ENCODE data around the gene C3orf20.

C3orf20 gene

DNA sequence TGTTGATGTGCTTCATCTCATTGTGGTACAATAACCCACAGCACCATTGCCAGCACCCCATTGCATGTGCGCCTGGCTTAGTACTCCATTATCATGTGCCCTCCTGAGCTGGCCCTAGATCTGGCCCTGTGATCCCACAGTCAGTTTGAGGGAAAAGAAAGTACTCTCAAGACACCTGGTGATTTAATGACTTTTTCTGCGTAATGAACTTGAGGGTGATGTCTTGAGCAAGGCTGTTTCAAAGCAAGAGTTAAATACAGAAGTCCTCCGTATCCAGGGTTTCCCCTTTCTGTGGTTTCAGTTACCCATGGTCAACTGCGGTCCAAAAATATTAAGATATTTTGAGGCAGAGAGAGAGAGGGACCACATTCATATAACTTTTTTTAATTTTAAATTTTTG is 16.3 kb downstream of the C3orf20 start:
- Histone ChIP-seq H3K27ac (ENCODE audit: insufficient read depth in 1 of 2, low read depth in 1 of 2, low read length in 2 of 2, poor library complexity in 1 of 2, severe bottlenecking in 2 of 2) (no peak overlapping the region), H3K27me3 (replicated peaks in 2 of 5; ENCODE audit: control insufficient read depth in 4 of 5, insufficient read depth in 5 of 5, low read length in 4 of 5) (no peaks in the 10 kb centered on the region), H3K36me3 (ENCODE audit: control insufficient read depth in 4 of 4, insufficient read depth in 4 of 4, low read length in 3 of 4) (no peaks in the 10 kb centered on the region), H3K4me1 (ENCODE audit: control extremely low read depth in 1 of 4, control insufficient read depth in 4 of 4, insufficient read depth in 4 of 4, low read length in 3 of 4) (peaks cover 20 to 50% (median 39%) of the 10 kb centered on the region in 4 experiments), H3K9me3 (ENCODE audit: control extremely low read depth in 1 of 5, control insufficient read depth in 4 of 5, insufficient read depth in 2 of 5, low read depth in 1 of 5, low read length in 4 of 5) (peaks cover 0 to 3% (median 0%) of the 10 kb centered on the region in 5 experiments), H3K4me3 (ENCODE audit: control insufficient read depth in 1 of 7, extremely low read depth in 1 of 7, insufficient read depth in 4 of 7, low read depth in 2 of 7, low read length in 6 of 7) (no peak overlapping the region)
- POLR2A ChIA-PET: no interaction called here
- peak; percentile 41 to 79 (median 78) for DNase-seq
- WGBS (ENCODE audit: insufficient coverage): 20% methylated on average over 1 of the region's 4 CpGs
- CTCF ChIA-PET: interaction anchor here (0.8 to 2.1 kb wide), 6 partner anchors 10 to 90 kb away, joined by 3 to 7 read pairs (median 4); no protein-coding TSS in a partner anchor

DNA sequence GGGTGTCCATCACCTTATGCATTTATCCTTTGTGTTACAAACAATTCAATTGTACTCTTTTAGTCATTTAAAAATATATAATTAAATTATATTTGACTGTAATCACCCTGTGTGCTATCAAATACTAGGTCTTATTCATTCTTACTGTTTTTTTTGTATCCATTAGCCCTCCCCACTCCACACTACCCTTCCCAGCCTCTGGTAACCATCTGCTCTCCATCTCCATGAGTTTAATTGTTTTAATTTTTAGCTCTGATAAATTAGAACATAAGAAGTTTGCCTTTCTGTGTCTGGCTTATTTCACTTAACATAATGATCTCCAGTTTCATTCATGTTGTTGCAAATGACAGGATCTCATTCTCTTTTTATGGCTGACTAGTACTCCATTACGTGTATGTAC is 16.8 kb downstream of the C3orf20 start:
- ChIA-PET POLR2A (no interaction called here), CTCF (interaction anchor here (0.8 to 2.1 kb wide), 4 partner anchors 10 to 90 kb away, joined by 4 to 7 read pairs (median 5); no protein-coding TSS in a partner anchor)
- Histone ChIP-seq H3K9me3 (ENCODE audit: control extremely low read depth in 1 of 5, control insufficient read depth in 4 of 5, insufficient read depth in 2 of 5, low read depth in 1 of 5, low read length in 4 of 5) (peaks cover 0 to 3% (median 0%) of the 10 kb centered on the region in 5 experiments), H3K27me3 (replicated peaks in 2 of 5; ENCODE audit: control insufficient read depth in 4 of 5, insufficient read depth in 5 of 5, low read length in 4 of 5) (no peaks in the 10 kb centered on the region), H3K4me3 (ENCODE audit: control insufficient read depth in 1 of 7, extremely low read depth in 1 of 7, insufficient read depth in 4 of 7, low read depth in 2 of 7, low read length in 6 of 7) (no peak overlapping the region), H3K27ac (ENCODE audit: insufficient read depth in 1 of 2, low read depth in 1 of 2, low read length in 2 of 2, poor library complexity in 1 of 2, severe bottlenecking in 2 of 2) (no peak overlapping the region), H3K36me3 (ENCODE audit: control insufficient read depth in 4 of 4, insufficient read depth in 4 of 4, low read length in 3 of 4) (no peaks in the 10 kb centered on the region), H3K4me1 (ENCODE audit: control extremely low read depth in 1 of 4, control insufficient read depth in 4 of 4, insufficient read depth in 4 of 4, low read length in 3 of 4) (peaks cover 20 to 46% (median 37%) of the 10 kb centered on the region in 4 experiments)
- WGBS (ENCODE audit: insufficient coverage): no CpG with 5 or more reads among the region's 1 CpG
- DNase-seq: peak in 1 of 3 donors; percentile 8

- POLR2A ChIA-PET: no interaction called here
- Histone ChIP-seq H3K27ac (ENCODE audit: insufficient read depth in 1 of 2, low read depth in 1 of 2, low read length in 2 of 2, poor library complexity in 1 of 2, severe bottlenecking in 2 of 2) (no peak overlapping the region), H3K9me3 (ENCODE audit: control extremely low read depth in 1 of 5, control insufficient read depth in 4 of 5, insufficient read depth in 2 of 5, low read depth in 1 of 5, low read length in 4 of 5) (no peaks in the 10 kb centered on the region), H3K4me3 (ENCODE audit: control insufficient read depth in 1 of 7, extremely low read depth in 1 of 7, insufficient read depth in 4 of 7, low read depth in 2 of 7, low read length in 6 of 7) (no peak overlapping the region), H3K36me3 (ENCODE audit: control insufficient read depth in 4 of 4, insufficient read depth in 4 of 4, low read length in 3 of 4) (no peaks in the 10 kb centered on the region), H3K4me1 (ENCODE audit: control extremely low read depth in 1 of 4, control insufficient read depth in 4 of 4, insufficient read depth in 4 of 4, low read length in 3 of 4) (no peaks in the 10 kb centered on the region), H3K27me3 (replicated peaks in 2 of 5; ENCODE audit: control insufficient read depth in 4 of 5, insufficient read depth in 5 of 5, low read length in 4 of 5) (no peaks in the 10 kb centered on the region)
- CTCF ChIA-PET: interaction anchor here (0.5 kb wide), 1 partner anchor 1747 kb away, joined by 5 read pairs; no protein-coding TSS in a partner anchor
- DNase-seq: no peak
- WGBS (ENCODE audit: insufficient coverage): no CpG with 5 or more reads among the region's 1 CpG
Measured at GRCh38 chr3:14698601-14699244, 23.8 kb downstream of the C3orf20 start.

GRCh38 chr3:14699643-14700042 is 24.7 kb downstream of the C3orf20 start:
- Histone ChIP-seq H3K4me3 (ENCODE audit: control insufficient read depth in 1 of 7, extremely low read depth in 1 of 7, insufficient read depth in 4 of 7, low read depth in 2 of 7, low read length in 6 of 7) (no peak overlapping the region), H3K4me1 (ENCODE audit: control extremely low read depth in 1 of 4, control insufficient read depth in 4 of 4, insufficient read depth in 4 of 4, low read length in 3 of 4) (no peaks in the 10 kb centered on the region), H3K27ac (ENCODE audit: insufficient read depth in 1 of 2, low read depth in 1 of 2, low read length in 2 of 2, poor library complexity in 1 of 2, severe bottlenecking in 2 of 2) (no peak overlapping the region), H3K36me3 (ENCODE audit: control insufficient read depth in 4 of 4, insufficient read depth in 4 of 4, low read length in 3 of 4) (no peaks in the 10 kb centered on the region), H3K27me3 (replicated peaks in 2 of 5; ENCODE audit: control insufficient read depth in 4 of 5, insufficient read depth in 5 of 5, low read length in 4 of 5) (no peaks in the 10 kb centered on the region), H3K9me3 (ENCODE audit: control extremely low read depth in 1 of 5, control insufficient read depth in 4 of 5, insufficient read depth in 2 of 5, low read depth in 1 of 5, low read length in 4 of 5) (no peaks in the 10 kb centered on the region)
- CTCF ChIA-PET: no interaction called here
- DNase-seq: no peak
- 100% methylated on average over 1 of the region's 1 CpG for WGBS (ENCODE audit: insufficient coverage)
- POLR2A ChIA-PET: no interaction called here

DNA sequence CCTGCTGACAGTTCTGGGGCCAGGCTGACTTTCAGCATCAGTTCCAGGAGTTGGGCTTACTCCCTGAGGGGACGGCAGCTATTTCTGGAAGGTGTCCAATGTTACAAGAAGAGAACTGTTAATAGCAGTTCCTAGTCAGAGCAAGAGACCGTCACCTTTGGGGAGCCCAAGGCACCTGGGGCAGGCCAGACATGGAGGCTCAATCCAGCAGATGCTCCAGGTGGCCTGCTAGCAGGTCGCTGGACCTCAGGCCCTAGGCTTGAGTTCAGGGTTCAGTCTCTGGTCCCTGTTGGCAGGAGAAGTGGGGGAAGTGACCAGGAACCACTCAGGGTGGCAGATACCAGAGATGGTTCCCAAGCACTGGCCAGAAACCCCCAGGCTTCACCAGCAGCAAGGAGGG is 25.9 kb downstream of the C3orf20 start:
- CTCF ChIA-PET: no interaction called here
- Histone ChIP-seq H3K27ac (ENCODE audit: insufficient read depth in 1 of 2, low read depth in 1 of 2, low read length in 2 of 2, poor library complexity in 1 of 2, severe bottlenecking in 2 of 2) (no peak overlapping the region), H3K4me1 (ENCODE audit: control extremely low read depth in 1 of 4, control insufficient read depth in 4 of 4, insufficient read depth in 4 of 4, low read length in 3 of 4) (no peaks in the 10 kb centered on the region), H3K36me3 (ENCODE audit: control insufficient read depth in 4 of 4, insufficient read depth in 4 of 4, low read length in 3 of 4) (no peaks in the 10 kb centered on the region), H3K27me3 (replicated peaks in 2 of 5; ENCODE audit: control insufficient read depth in 4 of 5, insufficient read depth in 5 of 5, low read length in 4 of 5) (no peaks in the 10 kb centered on the region), H3K9me3 (ENCODE audit: control extremely low read depth in 1 of 5, control insufficient read depth in 4 of 5, insufficient read depth in 2 of 5, low read depth in 1 of 5, low read length in 4 of 5) (no peaks in the 10 kb centered on the region), H3K4me3 (ENCODE audit: control insufficient read depth in 1 of 7, extremely low read depth in 1 of 7, insufficient read depth in 4 of 7, low read depth in 2 of 7, low read length in 6 of 7) (no peak overlapping the region)
- DNase-seq: no peak
- 92% methylated on average over 2 of the region's 3 CpGs for WGBS (ENCODE audit: insufficient coverage)
- POLR2A ChIA-PET: no interaction called here

DNA sequence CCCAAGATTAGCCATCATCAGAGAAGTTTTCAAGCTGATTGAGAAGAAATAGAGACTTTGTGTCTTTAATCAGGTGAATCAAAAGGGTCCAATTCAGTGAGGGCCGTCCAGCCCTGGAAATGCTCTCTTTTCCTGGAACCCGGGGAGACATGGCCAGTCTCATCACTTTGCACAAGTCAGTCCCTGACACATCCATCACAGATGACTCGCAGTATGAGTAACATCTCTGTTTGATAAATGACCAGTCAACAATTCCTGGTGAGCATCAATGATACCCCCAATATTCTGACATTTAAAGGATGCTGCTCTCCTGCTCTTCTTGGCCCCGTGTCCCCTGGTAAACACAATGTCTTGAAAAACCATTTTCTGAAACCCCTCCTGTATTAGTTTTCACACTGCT is 26.7 kb downstream of the C3orf20 start:
- POLR2A ChIA-PET: interaction anchor here (0.6 kb wide), 1 partner anchor 250 kb away, joined by 3 read pairs; no protein-coding TSS in a partner anchor
- Histone ChIP-seq H3K9me3 (ENCODE audit: control extremely low read depth in 1 of 5, control insufficient read depth in 4 of 5, insufficient read depth in 2 of 5, low read depth in 1 of 5, low read length in 4 of 5) (no peaks in the 10 kb centered on the region), H3K4me1 (ENCODE audit: control extremely low read depth in 1 of 4, control insufficient read depth in 4 of 4, insufficient read depth in 4 of 4, low read length in 3 of 4) (no peaks in the 10 kb centered on the region), H3K36me3 (ENCODE audit: control insufficient read depth in 4 of 4, insufficient read depth in 4 of 4, low read length in 3 of 4) (no peaks in the 10 kb centered on the region), H3K4me3 (ENCODE audit: control insufficient read depth in 1 of 7, extremely low read depth in 1 of 7, insufficient read depth in 4 of 7, low read depth in 2 of 7, low read length in 6 of 7) (no peak overlapping the region), H3K27ac (ENCODE audit: insufficient read depth in 1 of 2, low read depth in 1 of 2, low read length in 2 of 2, poor library complexity in 1 of 2, severe bottlenecking in 2 of 2) (no peak overlapping the region), H3K27me3 (replicated peaks in 2 of 5; ENCODE audit: control insufficient read depth in 4 of 5, insufficient read depth in 5 of 5, low read length in 4 of 5) (no peaks in the 10 kb centered on the region)
- DNase-seq: no peak
- WGBS (ENCODE audit: insufficient coverage): 89% methylated on average over 4 of the region's 4 CpGs
- CTCF ChIA-PET: no interaction called here

DNA sequence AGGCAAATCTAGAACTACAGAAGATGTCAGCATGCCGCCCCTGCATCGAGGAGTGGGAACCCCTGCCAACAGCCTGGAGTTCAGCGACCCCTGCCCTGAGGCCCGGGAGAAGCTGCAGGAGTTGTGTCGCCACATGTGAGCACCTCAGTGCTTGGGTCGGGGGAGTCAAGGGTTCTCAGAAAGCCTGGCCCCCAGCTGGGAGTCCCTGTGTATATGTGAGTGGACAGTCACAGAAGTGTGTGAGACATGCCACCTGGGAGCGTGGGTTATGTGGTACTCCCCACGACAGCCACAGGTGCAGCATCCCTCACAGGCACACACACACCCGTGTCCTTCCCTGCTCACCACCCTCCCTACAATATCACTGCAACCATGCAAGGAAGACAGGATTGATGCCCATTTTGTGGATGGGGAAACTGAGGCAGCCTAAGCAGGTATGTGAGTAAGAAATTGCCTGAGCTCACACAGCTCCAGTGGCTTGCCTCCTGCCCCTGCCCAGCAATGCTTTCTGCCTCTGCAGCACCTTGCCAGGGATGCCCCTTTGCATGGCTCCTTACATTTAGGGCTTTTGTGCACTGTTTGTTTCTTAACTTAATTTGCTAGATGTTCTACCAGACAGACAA is 28.3 kb downstream of the C3orf20 start:
- Histone ChIP-seq H3K27me3 (replicated peaks in 2 of 5; ENCODE audit: control insufficient read depth in 4 of 5, insufficient read depth in 5 of 5, low read length in 4 of 5) (no peaks in the 10 kb centered on the region), H3K36me3 (ENCODE audit: control insufficient read depth in 4 of 4, insufficient read depth in 4 of 4, low read length in 3 of 4) (no peaks in the 10 kb centered on the region), H3K9me3 (ENCODE audit: control extremely low read depth in 1 of 5, control insufficient read depth in 4 of 5, insufficient read depth in 2 of 5, low read depth in 1 of 5, low read length in 4 of 5) (peaks cover 0 to 2% (median 0%) of the 10 kb centered on the region in 5 experiments), H3K27ac (ENCODE audit: insufficient read depth in 1 of 2, low read depth in 1 of 2, low read length in 2 of 2, poor library complexity in 1 of 2, severe bottlenecking in 2 of 2) (no peak overlapping the region), H3K4me3 (ENCODE audit: control insufficient read depth in 1 of 7, extremely low read depth in 1 of 7, insufficient read depth in 4 of 7, low read depth in 2 of 7, low read length in 6 of 7) (no peak overlapping the region), H3K4me1 (ENCODE audit: control extremely low read depth in 1 of 4, control insufficient read depth in 4 of 4, insufficient read depth in 4 of 4, low read length in 3 of 4) (no peaks in the 10 kb centered on the region)
- 98% methylated on average over 6 of the region's 9 CpGs for WGBS (ENCODE audit: insufficient coverage)
- CTCF ChIA-PET: no interaction called here
- no peak for DNase-seq
- POLR2A ChIA-PET: interaction anchor here (0.5 kb wide), 1 partner anchor 113 kb away, joined by 3 read pairs; no protein-coding TSS in a partner anchor

Measured in common myeloid progenitor, CD34-positive (primary cell).